Measurements from ENCODE around the gene LSP1.

GRCh38 chr11:1871531-1871930, 18.6 kb downstream of the LSP1 start:
- TF ChIP-seq EZH2phosphoT487 (IDR thresholded peaks at IDR 0.05; ENCODE audit: low read depth, severe bottlenecking, unreplicated experiment) (no peak), CTCF (IDR thresholded peaks at IDR 0.05; ENCODE audit: poor library complexity) (no peak)
